HEK293T (cell line): ENCODE data around the gene HOXB3.

Experiments used
- BHLHE40 ChIP-seq: fragments of 450-650 bp; IDR thresholded peaks from 2 replicates; pipeline ENCODE4 v1.6.1; 2016; ENCODE audit warnings: mild to moderate bottlenecking, moderate library complexity, borderline replicate concordance
- CTBP1 ChIP-seq: fragments of 450-650 bp; IDR thresholded peaks from 2 replicates; pipeline ENCODE4 v1.6.1; 2016; ENCODE audit warnings: borderline replicate concordance
- ELF4 ChIP-seq: fragments of 450-650 bp; IDR thresholded peaks from 2 replicates; pipeline ENCODE4 v1.6.1; 2017; ENCODE audit warnings: antibody characterized with exemption
- FOXK2 ChIP-seq: fragments of 450-650 bp; IDR thresholded peaks from 2 replicates; pipeline ENCODE4 v1.6.1; 2016; ENCODE audit warnings: mild to moderate bottlenecking
- HDGF ChIP-seq: fragments of 450-650 bp; IDR thresholded peaks from 2 replicates; pipeline ENCODE4 v1.6.1; 2017; ENCODE audit warnings: antibody characterized with exemption, borderline replicate concordance
- ZNF384 ChIP-seq: fragments of 450-650 bp; IDR thresholded peaks from 2 replicates; pipeline ENCODE4 v1.6.1; 2016

DNA sequence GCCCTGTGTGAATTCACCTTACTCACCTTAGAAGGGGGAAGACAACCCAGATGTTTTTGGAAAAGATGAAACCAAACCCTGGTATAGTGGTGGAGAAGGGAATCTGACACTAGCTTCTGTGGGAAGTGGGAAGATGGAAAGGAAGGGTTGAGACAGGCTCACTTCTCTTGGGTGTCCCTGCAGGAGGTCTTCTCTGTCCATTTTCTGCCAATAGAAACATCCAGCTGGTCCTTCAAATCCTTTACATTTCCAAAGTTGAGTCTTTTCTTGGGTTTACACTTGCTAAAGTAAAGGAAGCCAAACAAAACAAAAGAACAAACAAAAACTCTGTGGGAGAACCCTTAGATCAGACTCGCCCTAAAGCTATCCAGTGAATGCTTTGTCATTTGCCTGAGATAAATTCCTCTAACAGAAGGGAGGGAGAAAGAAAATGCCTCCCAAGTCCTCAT lies 69.4 kb downstream of the HOXB3 start:
- TF ChIP-seq ELF4 (no peak), ZNF384 (no peak), FOXK2 (no peak), BHLHE40 (no peak), HDGF (no peak), CTBP1 (no peak)
